G401 (cell line): ENCODE data around the gene RAD23B. TPM values are rescaled to one million over a fixed set of nuclear protein-coding genes. Genes with fewer than 3 reads are reported as not detected.
"Not testable (repeated sequence)": the region's sequence is repeated elsewhere in the genome, so short reads cannot be mapped to it uniquely, and the experiment has no call there.

Experiments
- DNase-seq: peaks from one replicate; pipeline ENCODE4 v3.0.0-alpha.2; 2015; ENCODE audit warnings: low spot score
- in situ Hi-C: cut with HindIII; loops from 2 replicates; pipeline ENCODE4 v1.10.0; 2016; ENCODE audit warnings: low sequenced_read_pairs, mixed read lengths
- total RNA-seq: library from RNA; depleted of rRNA; stranded (reverse); fragments of >200 nt; shearing (Covaris generic); gene quantifications from 2 replicates; pipeline ENCODE4 v1.2.3, GENCODE V29; 2014

RAD23B gene
- total RNA-seq, 1 experiment from 2014 or later: 208 TPM

DNA sequence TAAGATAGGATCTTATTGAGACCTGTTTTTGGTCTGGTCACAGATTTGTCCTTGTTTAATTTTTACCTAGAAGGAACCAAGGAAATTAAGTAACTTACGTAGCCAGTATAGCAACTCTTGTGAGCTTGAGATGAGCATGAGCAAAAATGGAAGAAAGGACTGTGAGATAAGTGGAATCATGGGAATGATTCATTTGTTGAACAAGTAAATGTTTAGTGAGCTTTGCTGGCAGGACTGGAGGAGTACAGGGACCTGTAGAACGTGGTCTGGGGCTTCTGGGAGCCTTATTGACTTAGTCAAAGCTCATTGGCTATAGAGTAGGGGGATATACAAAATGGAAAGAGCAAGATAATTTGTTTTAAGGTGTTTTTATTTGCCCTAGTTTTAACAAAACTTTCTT, 3.0 kb downstream of the RAD23B start:
- DNase-seq: no peak

DNA sequence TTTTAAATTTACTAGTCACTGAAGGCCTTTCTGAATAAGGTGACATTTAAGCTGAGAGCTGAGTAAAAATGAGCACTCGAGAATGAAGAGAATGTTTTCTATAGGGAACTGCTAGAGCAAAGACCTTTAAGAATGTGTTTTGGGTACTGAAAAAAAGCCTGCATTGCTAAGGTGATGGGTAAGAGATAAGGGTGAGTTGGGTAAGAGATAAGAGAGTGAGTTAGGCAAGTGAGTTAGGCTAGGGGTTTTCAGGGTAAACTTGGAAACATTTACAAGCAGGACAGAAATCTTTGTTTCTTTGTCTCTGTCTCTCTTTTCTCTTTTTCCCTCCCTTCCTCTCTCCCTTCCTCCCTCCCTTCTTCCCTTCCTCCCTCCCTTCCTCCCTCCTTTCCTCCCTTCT, 5.6 kb downstream of the RAD23B start:
- in situ Hi-C loops: no loop called here
- no peak for DNase-seq

More for the DNA sequence above, 3.0 kb downstream of the RAD23B start:
- in situ Hi-C loops: no loop called here

DNA sequence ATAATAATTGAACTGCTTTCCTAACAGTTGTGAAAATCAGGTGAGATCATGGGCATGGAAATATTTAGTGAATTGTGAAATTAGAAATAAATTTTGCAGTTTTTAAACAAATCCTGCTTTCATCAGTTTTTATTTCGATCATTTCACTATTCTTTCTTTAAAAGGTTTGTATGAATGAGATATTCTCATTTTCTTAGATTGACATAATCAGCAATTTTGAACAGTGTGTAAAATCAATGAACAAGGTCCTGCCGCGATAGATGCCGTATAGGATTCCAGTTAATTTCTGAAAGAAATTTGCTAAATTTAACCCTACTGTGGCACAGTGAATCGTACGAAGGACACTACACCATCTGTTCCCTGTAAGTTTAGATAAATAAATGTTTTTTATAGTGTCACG, 7.5 kb downstream of the RAD23B start:
- in situ Hi-C loops: no loop called here

DNA sequence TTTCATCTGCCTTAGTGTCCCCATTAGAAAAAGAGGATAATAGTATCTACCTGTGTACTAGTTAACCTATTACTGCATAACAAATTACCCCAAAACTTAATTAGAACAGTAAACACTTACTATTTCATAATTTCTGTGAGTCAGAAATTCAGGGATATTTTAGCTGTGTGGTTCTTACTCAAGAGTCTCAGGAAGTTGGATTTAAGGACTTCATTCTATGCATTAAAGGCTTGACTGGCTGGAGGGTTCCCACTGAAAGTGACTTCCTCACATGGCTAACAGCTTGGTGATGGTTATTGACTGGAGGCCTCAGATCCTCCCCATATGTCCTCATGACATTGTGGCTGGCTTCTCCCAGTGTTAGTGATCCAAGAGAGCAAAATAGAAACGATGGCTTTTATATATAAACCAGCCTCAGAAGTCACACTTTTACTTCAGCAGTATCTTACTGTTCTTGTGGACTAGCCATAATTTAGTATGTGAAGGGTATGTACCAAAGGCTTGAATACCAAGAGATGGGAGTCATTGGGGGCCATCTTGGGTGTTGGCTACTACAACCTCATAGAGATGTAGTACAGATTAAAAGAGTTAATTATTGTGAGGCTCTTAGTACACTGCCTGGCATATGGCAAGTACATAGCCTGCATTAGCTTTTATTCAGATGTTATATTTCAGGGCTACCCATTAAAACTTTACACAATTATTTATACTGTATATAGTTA, 9.9 kb downstream of the RAD23B start:
- in situ Hi-C loops: no loop called here
- no peak for DNase-seq

More for the DNA sequence above, 7.5 kb downstream of the RAD23B start:
- DNase-seq: no peak

DNA sequence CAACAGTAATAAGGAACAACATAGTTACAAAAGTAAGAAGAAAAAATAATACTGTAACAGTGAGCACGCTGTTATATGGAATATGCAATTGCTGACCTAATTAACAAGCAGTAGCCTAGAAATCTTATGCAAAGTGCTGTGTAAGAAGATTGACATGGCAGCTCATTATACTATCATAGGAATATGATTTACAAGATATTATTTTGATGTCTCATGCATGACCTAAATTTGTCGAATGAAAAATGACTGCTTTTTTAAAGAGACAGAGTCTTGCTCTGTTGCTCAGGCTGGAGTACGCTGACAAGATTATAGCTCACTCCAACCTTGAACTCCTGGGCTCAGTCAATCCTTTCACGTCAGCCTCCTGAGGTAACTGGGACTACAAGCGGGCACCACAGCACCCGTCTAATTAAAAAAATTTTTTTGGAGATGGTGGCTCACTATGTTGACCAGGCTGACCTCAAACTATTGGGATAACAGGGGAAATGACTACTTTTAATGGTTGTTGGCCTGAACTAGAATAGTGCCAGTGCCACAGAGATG, 10.5 kb downstream of the RAD23B start:
- in situ Hi-C loops: no loop called here
- no peak for DNase-seq

DNA sequence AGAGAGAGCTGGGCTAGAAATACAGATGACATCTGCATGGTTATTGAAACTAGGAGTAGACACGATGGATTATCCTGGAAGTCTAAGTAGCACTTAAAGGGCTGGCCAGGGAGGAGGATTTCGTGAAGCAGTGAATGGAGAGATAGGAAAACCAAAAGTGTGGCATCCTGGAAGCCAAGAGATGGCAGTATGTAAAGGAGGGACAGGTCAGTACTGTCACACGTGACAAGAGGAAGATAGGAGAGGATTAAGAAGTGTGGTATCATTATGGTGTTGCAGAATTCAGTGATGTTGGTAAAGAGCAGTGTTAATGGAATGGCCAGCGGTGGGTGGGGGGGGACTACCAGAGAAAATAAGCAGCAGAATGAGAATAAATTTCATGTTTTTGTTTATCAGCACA, 11.7 kb downstream of the RAD23B start:
- in situ Hi-C loops: no loop called here
- DNase-seq: no peak

DNA sequence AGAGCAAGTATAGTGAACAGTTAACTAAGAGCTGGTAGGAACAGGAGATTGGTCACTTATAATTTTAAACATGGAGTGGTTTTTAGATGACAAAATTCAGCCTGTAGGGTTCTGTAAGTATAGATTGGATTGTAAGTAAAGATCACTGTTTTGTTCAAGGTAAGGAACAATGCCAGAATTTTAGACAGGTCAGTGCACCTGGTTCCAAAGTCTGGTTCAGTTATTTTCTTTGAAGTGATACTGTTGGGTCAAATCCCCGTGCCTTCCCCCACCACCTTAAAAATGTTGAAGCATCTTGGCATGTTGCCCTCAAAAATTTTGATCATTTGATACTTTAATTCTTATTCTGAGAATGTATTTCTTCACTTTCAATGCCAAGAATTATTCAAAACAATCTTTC, 12.9 kb downstream of the RAD23B start:
- DNase-seq: no peak
- in situ Hi-C loops: no loop called here

DNA sequence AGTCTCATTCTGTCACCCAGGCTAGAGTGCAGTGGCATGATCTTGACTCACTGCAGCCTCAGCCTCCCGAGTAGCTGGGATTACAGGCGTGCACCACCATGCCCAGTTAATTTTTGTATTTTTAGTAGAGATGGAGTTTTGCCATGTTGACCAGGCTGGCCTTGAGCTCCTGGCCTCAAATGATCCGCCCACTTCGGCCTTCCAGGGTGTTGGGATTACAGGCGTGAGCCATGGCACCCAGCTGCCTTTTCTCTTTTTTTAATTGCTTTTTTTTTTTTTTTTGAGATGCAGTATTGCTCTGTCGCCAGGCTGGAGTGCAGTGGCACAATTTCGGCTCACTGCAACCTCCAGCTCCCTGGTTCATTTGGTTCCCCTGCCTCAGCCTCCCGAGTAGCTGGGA, 13.5 kb downstream of the RAD23B start:
- in situ Hi-C loops, DNase-seq: not testable (repeated sequence)

DNA sequence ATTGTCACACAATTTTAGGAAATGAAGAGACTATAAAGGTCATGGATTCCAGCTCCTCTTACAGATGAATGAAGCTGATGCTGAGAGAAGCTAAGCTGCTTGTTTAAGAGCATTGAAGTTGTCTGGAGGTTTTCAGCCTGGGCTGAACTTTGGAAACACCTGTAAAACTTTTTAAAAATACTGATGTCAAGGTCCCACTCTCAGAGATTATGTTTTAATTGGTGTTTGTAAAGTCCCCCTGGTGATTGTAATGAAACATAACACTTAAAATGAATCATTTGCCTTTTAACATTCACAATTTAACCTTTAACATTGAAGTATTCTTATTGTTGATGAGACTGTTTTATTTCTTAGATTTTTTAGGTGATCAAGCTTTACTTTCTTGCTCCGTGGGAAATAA, 16.4 kb downstream of the RAD23B start:
- in situ Hi-C loops: no loop called here
- DNase-seq: no peak

DNA sequence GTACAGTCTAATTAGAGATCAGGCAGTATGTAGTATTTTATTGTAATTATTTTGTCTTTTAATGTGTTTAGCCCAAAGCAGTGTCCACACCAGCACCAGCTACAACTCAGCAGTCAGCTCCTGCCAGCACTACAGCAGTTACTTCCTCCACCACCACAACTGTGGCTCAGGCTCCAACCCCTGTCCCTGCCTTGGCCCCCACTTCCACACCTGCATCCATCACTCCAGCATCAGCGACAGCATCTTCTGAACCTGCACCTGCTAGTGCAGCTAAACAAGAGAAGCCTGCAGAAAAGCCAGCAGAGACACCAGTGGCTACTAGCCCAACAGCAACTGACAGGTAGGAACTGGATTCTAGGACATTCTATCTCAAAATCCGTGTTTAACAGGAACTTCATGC, 23.2 kb downstream of the RAD23B start:
- DNase-seq: no peak
- in situ Hi-C loops: no loop called here

DNA sequence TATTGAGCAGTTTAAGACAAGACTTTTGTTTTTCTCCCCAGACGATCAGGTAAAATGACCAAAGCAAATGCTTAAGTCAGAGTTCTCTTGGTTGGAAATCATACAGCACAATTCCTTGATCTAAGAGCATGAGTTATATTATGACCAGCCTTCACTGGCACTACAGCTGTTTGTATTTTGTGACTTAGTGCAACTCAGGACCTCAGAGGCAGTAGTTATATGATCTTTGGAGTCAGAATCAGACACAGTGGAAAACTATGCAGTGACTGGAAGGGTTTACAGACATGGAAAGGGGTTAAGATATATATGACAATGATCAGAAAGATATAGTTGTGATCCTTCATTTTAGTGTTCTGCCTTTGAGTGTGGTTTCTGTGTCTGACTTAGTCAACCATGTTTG, 24.3 kb downstream of the RAD23B start:
- no peak for DNase-seq
- in situ Hi-C loops: no loop called here

DNA sequence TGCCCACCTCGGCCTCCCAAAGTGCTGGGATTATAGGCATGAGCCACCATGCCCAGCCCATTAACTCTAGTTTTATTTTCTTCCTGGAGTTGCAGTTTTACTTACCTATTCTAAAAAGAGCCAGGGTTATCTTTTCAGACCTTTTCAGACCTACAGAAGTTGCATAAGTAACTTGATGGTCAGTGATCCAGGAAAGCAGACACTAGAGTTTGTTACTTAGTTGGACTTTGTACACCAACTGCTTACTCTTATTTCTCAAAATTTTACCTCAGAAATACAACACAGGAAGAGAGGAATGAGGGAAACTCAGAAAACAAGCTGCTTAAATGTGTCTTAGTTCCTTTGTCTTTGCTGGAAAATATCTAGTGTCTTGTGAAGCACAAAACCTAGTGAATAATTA, 25.4 kb downstream of the RAD23B start:
- no peak for DNase-seq
- in situ Hi-C loops: no loop called here

DNA sequence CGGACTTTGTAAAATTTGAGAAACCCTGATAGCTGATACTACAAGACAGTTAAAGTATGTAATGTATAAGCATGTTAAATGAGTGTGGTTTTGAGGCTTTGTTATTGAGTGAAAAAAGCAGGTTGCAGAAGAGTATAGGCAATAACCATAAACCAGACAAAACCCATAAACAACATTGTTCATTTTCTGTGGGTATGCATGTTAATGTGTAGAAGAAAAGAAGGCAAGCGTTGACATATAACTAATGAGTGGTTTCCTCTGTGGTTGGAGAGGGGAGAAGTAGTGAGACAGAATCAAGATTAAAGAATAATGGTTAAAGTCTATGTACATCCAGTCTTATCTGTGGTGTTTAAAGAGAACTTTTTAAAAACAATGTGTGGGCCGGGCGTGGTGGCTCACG, 26.2 kb downstream of the RAD23B start:
- in situ Hi-C loops: no loop called here
- no peak for DNase-seq

DNA sequence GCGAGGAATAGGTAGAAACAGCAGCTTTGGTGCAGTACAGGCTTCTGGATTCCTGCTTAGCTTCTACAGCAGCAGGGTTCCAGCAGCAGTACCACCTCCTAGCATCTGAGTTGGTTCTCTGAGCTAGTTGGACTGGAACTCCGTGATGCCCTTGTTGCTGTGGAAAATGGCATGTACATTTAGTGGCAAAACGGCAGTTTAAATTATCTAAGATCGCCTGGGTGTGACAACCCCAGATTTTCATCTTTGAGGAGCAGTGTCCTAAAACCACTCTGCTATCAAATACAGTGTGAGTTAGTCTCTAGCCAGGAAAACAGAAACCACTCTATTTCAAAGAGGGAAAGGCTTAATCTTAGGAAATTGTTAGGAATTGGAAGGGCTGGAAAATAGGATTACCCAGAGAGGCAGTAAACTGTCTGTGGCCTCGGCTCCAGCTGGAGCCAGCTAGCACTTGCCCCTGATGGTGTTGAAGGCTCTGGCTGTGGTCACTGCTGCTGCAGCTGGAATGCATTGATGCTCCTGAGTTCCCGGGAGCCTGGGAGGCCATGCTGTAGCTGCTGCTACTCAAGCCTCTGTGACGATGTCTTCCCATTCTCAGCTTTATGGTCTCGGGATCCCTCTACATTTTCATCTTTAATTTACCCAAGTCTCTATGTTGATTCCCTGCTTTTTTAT, 29.4 kb downstream of the RAD23B start:
- DNase-seq: no peak
- in situ Hi-C loops: no loop called here

DNA sequence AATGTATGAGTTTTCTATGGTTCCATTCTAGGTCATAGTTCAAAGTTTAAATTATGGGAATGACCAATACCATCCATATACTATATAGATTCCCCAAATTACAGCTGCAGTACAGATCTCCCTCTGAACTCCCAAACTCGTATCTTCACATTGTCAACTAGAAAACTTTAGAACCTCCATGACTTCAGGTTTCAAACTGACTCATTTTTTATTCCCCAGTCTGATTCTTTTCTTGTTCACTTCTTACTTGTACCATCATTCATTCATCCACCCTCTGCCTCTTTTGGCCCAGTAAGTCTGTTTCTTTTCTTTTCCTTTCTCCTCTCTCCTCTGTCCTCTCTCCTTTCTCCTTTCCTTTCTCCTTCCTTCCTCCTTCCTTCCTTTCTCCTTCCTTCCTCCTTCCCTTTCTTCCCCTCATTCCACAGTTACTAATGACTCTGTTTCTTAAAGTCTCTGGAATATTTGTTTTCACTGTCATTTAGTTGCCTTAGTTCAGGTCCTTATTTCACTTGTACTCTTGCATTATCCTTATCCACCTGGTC, 30.5 kb downstream of the RAD23B start:
- in situ Hi-C loops: no loop called here
- DNase-seq: no peak

DNA sequence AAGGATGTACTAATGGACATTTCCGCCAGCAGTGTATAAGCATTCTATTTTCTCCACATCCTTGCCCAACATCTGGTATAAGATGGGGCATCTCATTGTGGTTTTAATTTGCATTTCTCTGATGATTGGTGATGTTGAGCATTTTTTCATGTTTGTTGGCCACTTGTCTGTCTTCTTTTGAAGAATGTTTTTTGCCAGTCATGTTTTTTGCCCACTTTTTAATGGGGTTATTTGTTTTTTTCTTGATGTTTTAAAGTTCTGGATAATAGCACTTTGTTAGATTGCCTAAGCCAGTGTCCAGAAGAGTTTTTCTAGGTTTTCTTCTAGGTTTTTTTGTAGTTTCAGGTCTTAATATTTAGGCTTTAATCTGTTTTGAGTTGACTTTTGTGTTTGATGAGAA, 31.7 kb downstream of the RAD23B start:
- in situ Hi-C loops: no loop called here
- DNase-seq: no peak

DNA sequence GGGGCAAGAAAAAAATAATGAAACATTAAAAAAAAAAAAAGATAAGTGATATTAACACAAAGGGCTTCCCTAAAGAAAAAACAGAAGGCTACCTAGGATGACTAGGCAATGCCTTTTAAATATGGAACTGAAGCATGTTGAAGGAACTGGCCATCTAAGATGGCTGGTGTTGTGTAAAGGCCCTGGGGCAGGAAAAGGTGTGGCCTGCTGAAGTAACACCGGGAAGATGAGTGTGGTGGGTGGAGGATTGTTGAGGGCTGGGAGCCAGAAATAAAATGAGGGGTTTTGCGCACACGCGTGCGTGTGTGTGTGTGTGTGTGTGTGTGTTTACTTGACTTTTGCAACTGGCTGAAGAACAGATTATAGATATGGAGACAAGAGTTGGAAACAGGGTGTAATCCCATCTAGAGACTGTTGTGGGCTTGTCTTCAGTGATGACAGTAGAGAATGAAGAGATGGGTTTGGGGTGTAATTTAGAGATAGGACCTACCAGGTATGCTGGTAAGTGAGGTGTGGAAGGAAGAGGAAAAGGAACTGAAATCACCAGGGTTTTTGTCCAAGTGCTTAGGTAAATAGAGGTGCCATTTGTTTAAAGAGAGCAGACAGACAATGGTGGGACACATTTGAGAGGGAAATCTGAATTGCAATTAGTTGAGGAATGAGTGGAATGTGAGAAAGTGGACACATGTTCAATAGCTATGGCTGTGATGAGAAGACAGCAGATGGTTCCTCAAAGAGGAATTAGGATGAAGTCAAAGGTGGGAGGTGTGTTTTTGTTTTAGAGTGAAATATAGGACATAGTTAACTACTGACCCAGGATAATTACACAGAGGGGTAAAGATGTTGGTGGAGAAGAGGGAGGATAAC, 33.9 kb downstream of the RAD23B start:
- in situ Hi-C loops: no loop called here
- DNase-seq: no peak

DNA sequence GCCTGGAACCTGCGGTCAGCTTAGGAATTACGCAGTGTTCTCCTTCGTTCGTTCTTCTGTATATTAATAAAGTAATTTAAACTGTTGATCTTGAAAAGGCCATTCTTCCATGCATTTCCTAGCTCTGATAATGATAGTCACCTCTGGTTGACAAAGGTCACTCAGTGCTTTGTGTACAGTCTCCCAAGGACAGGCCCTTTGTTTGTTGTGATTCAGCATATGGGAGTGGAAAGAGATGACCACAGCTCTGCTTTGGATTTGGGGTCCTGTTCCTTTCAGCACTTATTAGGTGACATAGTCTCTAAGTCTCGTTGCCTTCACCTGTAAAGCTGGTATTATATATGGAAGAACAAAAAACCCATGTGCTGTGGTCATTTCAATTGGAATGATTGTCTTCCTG, 39.6 kb downstream of the RAD23B start:
- in situ Hi-C loops: no loop called here
- no peak for DNase-seq

DNA sequence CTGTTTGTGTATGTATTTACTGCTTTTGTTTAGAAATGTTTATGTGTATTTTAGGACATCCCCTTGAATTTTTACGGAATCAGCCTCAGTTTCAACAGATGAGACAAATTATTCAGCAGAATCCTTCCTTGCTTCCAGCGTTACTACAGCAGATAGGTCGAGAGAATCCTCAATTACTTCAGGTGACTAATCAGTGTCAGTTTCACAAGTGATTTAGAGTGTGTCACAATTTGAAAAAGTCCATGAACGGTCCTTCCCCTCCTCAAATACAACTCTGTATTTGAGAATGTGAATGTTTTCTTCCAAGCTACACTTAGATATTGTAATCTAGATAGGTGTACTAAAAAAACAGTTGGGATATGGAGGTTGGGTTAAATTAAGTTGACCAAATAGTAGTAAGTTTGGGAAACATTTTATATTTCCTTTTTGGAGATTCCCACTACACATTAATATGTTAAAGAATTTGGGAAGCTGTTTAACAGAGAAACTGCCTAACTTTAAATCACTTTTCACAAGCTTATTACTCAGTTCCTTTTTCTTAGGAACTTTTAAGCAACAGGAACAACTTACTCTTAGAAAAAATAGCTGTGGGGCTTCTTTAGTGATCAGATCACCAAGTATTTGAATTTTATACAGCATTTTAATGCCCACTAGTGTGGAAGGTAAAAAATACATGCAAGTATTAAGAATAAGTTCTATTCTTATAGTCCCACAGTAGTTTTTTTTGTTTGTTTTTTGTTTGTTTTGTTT, 40.9 kb downstream of the RAD23B start:
- DNase-seq: no peak
- in situ Hi-C loops: no loop called here
